Tibial artery (tissue), 4 donors: ENCODE data around the gene CD200.
"Not testable (repeated sequence)": the region's sequence is repeated elsewhere in the genome, so short reads cannot be mapped to it uniquely, and the experiment has no call there.

ENCODE experiments used
- DNase-seq, 2 donors: peaks; one replicate each; pipeline ENCODE4 v3.0.0-alpha.2; 2019
- H3K27ac ChIP-seq, 2 donors: fragments of 200-600 bp; sonication (generic) in 1 of 2; 1 replicate in 1 of 2; 2 replicates in 1 of 2; pipeline ENCODE4 v1.5.1; 2018 to 2019; ENCODE audit warnings: mild to moderate bottlenecking in 1 of 2
- H3K27me3 ChIP-seq, 2 donors: fragments of 200-600 bp; sonication (generic) in 1 of 2; one replicate each; pipeline versions ENCODE4 v1.5.1 to v1.6.0; 2016 to 2019
- H3K36me3 ChIP-seq, 3 donors: fragments of 200-600 bp; sonication (generic) in 2 of 3; one replicate each; pipeline ENCODE4 v1.5.1; 2016 to 2019; ENCODE audit warnings: mild to moderate bottlenecking in 2 of 3
- H3K4me1 ChIP-seq, 4 donors: fragments of 200-600 bp; sonication (generic) in 2 of 4; 1 replicate in 3 of 4; 2 replicates in 1 of 4; pipeline ENCODE4 v1.5.1; 2016 to 2019
- H3K4me3 ChIP-seq, 2 donors: fragments of 200-600 bp; sonication (generic) in 1 of 2; 1 replicate in 1 of 2; 2 replicates in 1 of 2; pipeline ENCODE4 v1.5.1; 2018 to 2019; ENCODE audit warnings: mild to moderate bottlenecking in 2 of 2
- H3K9me3 ChIP-seq, 3 donors: fragments of 200-600 bp; sonication (generic) in 1 of 3; one replicate each; pipeline ENCODE4 v1.5.1; 2016 to 2019
- intact Hi-C: fragments of 100-400 bp; cut with DNase I; formaldehyde crosslinking; loops from one replicate; pipeline ENCODE4 v1.15.0; 2023; ENCODE audit warnings: low total_unique reads
- TF ChIP-seq, protein P1 (sequence below), 2 experiments: fragments of 200-600 bp in 1 of 2; fragments of 450-650 bp in 1 of 2; IDR thresholded peaks; one replicate each; pipeline ENCODE4 v1.5.1; 2017 to 2019; ENCODE audit warnings: antibody characterized with exemption in 2 of 2, mild to moderate bottlenecking in 1 of 2, moderate library complexity in 1 of 2

CD200 gene

DNA sequence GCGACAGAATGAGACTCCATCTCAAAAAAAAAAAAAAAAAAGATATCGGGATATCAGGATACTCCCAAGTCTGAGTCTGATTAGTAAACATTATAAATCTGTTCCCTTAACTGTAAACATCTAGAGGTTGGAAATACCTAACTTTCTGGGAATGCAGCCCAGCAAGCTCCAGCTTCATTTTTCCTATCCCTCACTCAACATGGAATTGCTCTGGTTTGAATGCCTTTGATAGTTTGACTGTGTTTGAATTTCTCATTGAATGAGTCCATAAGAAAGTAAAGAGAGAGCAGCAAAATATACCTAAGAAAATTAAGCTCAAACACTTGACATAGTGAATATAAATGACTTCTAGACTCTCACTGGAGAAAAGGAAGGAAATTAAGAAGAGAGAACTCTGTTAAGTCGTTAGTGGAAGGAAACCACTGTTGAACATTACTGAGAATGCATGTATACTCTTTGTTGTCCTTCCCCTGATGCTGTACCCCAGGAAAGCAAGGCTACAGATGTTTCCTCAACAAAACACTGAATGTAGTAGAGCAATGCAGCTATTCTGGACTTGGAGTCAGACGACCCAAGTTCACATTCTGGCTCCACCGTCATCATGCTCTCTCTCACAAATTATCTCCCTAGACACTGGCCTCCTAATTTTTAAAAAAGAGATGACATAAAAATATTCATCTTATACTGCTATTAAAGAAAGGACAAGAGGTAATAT, 62.4 kb downstream of the CD200 start:
- Histone ChIP-seq H3K36me3 (no peaks in the 10 kb centered on the region), H3K27ac (peak overlapping the region in 1 of 2 donors; percentile 66), H3K4me1 (peaks cover 0 to 41% (median 24%) of the 10 kb centered on the region in 4 donors), H3K27me3 (no peaks in the 10 kb centered on the region), H3K9me3 (no peaks in the 10 kb centered on the region), H3K4me3 (no peak overlapping the region)
- intact Hi-C loops, result no loop called here
- TF ChIP-seq, protein P1, sequence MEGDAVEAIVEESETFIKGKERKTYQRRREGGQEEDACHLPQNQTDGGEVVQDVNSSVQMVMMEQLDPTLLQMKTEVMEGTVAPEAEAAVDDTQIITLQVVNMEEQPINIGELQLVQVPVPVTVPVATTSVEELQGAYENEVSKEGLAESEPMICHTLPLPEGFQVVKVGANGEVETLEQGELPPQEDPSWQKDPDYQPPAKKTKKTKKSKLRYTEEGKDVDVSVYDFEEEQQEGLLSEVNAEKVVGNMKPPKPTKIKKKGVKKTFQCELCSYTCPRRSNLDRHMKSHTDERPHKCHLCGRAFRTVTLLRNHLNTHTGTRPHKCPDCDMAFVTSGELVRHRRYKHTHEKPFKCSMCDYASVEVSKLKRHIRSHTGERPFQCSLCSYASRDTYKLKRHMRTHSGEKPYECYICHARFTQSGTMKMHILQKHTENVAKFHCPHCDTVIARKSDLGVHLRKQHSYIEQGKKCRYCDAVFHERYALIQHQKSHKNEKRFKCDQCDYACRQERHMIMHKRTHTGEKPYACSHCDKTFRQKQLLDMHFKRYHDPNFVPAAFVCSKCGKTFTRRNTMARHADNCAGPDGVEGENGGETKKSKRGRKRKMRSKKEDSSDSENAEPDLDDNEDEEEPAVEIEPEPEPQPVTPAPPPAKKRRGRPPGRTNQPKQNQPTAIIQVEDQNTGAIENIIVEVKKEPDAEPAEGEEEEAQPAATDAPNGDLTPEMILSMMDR (IDR thresholded peaks at IDR 0.05), result no peak
- no peak for DNase-seq

DNA sequence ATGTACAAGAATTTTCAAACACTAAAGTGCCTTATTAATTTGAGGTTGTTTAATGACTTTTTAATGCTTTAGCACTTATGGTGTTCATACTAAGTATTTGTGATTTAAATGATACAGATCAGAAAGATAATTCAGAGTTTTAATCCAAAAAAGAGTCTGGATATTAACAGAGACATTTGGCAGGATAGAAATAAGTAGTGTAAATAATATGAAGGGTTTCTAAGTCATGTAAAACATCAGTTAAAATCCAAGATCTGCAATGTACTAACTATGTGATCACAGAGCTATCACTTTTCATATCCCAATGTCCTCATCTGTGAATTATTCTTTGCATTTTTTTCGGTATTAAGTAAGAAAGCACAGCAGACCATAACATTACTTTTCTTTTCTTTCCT, 62.9 kb downstream of the CD200 start:
- intact Hi-C loops, result no loop called here
- peak overlapping the region in 1 of 2 donors; percentile 66 for H3K27ac ChIP-seq

DNA sequence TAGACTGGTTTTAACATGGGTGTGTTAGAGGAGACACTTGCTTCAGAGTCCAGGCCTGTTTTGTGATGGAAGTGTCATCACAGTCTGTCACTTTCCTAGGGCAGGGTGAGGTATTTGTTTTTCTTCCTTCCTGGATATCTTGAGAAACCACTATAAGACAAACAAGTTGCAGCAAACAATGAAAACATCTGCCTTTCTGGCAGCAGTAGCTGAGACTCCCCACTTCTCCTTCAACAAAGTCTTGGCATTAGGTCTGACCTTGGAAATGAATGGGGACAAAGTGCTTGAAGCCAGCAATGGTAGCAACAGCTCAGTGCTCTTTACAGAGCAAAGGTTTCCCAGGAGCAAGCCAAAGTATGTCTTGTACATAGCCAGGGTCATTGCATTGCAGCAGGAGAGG, 64.6 kb downstream of the CD200 start:
- Histone ChIP-seq H3K4me1 (peaks cover 0 to 26% (median 11%) of the 10 kb centered on the region in 4 donors), H3K9me3 (no peaks in the 10 kb centered on the region), H3K4me3 (no peak overlapping the region), H3K27me3 (no peaks in the 10 kb centered on the region), H3K27ac (no peak overlapping the region), H3K36me3 (no peaks in the 10 kb centered on the region)
- intact Hi-C loops, result no loop called here
- TF ChIP-seq, protein P1 (IDR thresholded peaks at IDR 0.05), result no peak
- DNase-seq, result no peak

More for the DNA sequence above, 62.9 kb downstream of the CD200 start:
- H3K9me3 ChIP-seq, result no peaks in the 10 kb centered on the region
- DNase-seq, result no peak
- no peak overlapping the region for H3K4me3 ChIP-seq
- no peaks in the 10 kb centered on the region for H3K27me3 ChIP-seq
- peaks cover 0 to 37% (median 21%) of the 10 kb centered on the region in 4 donors for H3K4me1 ChIP-seq
- TF ChIP-seq, protein P1 (IDR thresholded peaks at IDR 0.05), result no peak
- H3K36me3 ChIP-seq, result no peaks in the 10 kb centered on the region

DNA sequence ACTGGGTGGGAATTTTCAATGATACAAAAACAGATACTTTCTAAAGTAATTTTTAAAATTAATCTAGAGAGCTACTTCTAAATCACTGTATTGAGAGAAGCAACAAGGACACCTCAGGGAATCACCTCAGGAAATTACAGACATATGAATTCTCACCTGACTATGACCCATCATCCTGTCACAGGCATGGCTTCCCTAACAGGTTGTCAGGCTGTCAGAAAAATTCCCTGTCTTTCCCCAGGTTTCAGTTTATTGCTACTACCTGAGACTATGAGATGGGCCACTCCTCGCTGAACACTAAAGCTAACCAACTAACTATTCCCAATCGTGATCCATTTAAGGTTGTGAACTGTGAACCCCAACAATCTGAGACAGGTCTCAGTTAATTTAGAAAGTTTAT, 66.1 kb downstream of the CD200 start:
- Histone ChIP-seq H3K27ac (no peak overlapping the region), H3K9me3 (no peaks in the 10 kb centered on the region), H3K27me3 (no peaks in the 10 kb centered on the region), H3K36me3 (no peaks in the 10 kb centered on the region), H3K4me1 (peaks cover 0 to 19% (median 8%) of the 10 kb centered on the region in 4 donors), H3K4me3 (no peak overlapping the region)
- intact Hi-C loops, result no loop called here
- TF ChIP-seq, protein P1 (IDR thresholded peaks at IDR 0.05), result no peak
- DNase-seq, result no peak

DNA sequence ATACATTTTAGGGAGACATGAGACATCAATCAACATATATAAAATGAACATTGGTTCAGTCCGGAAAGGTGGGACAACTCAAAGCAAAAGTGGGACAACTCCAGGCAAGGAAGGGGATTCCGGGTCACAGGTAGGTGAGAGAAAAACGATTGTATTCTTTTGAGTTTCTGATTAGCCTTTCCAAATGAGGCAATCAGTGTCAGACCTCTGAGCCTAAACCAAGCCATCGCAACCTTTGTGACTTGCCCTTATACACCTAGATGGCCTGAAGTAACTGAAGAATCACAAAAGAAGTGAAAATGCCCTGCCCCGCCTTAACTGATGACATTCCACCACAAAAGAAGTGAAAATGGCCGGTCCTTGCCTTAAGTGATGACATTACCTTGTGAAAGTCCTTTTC, 66.6 kb downstream of the CD200 start:
- intact Hi-C loops, DNase-seq, H3K27me3 ChIP-seq, H3K27ac ChIP-seq, H3K9me3 ChIP-seq, H3K4me3 ChIP-seq, H3K36me3 ChIP-seq: not testable (repeated sequence)
- H3K4me1 ChIP-seq, result peaks cover 0 to 14% (median 4%) of the 10 kb centered on the region in 4 donors

DNA sequence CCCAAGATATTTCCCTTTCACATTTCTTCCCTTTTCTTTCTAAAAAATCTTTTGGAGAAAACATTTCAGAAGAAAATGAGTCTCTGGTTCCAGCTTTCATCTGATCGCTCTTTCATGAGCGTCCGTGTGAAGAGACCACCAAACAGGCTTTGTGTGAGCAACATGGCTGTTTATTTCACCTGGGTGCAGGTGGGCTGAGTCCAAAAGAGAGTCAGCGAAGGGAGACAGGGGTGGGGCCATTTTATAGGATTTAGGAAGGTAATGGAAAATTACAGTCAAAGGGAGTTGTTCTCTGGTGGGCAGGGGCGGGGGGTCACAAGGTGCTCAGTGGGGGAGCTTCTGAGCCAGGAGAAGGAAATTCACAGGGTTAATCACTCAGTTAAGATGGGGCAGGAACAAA, 67.4 kb downstream of the CD200 start:
- H3K27me3 ChIP-seq, H3K36me3 ChIP-seq, H3K4me1 ChIP-seq, DNase-seq, H3K4me3 ChIP-seq, H3K9me3 ChIP-seq, H3K27ac ChIP-seq, intact Hi-C loops: not testable (repeated sequence)
